ENCODE data around the gene CD93. TPM values are rescaled to one million over a fixed set of nuclear protein-coding genes. Genes with fewer than 3 reads are reported as not detected.

CD93 gene
- total RNA-seq, 1 donor from 2014 or later = not detected

DNA sequence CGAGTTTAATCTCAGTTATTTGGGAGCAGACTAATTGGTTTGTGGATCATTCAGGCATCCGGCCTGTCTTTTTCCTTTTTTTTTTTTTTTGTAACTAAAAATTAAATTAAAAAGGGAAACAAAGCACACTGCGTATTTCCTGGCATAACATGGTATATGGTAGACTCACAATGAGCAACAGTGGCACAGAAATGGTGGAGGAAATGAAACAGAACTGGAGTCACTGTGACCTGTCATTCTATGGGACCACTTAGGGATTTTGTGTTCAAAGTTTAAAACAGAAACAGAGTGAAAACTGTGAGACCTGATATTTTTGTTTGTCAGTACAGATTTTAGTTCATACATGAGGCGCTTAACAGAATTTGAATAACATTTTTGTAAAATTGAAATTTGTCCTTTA lies 4.8 kb upstream of the CD93 start:
- no peaks in the 10 kb centered on the region for H3K4me1 Mint-ChIP-seq
- no peak overlapping the region for H3K27ac Mint-ChIP-seq
- H3K36me3 Mint-ChIP-seq (ENCODE audit: low read depth) = no peaks in the 10 kb centered on the region
- H3K27me3 Mint-ChIP-seq = peaks cover 3% of the 10 kb centered on the region
- ATAC-seq (ENCODE audit: low read depth) (no peak), DNase-seq (no peak)
- no peak overlapping the region for H3K4me3 Mint-ChIP-seq
- intact Hi-C loops (cut with micrococcal nuclease) = no loop called here
- POLR2A ChIA-PET = no interaction called here
- TF ChIP-seq, protein P1, sequence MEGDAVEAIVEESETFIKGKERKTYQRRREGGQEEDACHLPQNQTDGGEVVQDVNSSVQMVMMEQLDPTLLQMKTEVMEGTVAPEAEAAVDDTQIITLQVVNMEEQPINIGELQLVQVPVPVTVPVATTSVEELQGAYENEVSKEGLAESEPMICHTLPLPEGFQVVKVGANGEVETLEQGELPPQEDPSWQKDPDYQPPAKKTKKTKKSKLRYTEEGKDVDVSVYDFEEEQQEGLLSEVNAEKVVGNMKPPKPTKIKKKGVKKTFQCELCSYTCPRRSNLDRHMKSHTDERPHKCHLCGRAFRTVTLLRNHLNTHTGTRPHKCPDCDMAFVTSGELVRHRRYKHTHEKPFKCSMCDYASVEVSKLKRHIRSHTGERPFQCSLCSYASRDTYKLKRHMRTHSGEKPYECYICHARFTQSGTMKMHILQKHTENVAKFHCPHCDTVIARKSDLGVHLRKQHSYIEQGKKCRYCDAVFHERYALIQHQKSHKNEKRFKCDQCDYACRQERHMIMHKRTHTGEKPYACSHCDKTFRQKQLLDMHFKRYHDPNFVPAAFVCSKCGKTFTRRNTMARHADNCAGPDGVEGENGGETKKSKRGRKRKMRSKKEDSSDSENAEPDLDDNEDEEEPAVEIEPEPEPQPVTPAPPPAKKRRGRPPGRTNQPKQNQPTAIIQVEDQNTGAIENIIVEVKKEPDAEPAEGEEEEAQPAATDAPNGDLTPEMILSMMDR (IDR thresholded peaks at IDR 0.05) = no peak
- no peaks in the 10 kb centered on the region for H3K9me3 Mint-ChIP-seq
- CTCF ChIA-PET = no interaction called here

DNA sequence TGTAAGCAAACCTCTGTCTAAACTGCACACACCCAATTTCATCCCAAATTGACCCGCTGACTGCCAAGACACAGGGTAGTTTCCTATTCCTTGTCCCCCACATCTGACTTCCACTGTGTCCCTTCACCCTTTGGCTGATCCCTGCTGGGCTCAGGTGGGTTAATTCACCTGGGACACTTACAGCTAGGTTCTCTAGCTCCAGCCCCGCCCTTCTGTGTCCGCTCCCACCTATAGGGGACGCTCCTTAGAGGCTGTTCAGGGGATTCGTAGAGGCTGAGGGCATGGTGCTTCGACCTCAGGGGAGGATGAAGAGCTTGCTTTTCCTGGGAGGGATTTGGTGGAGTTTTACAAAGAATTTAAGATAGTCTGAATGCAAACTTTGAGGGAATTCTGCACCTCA lies 4.0 kb upstream of the CD93 start:
- ChIA-PET CTCF (no interaction called here), POLR2A (no interaction called here)
- no peak overlapping the region for H3K27ac Mint-ChIP-seq
- ATAC-seq (ENCODE audit: low read depth) (no peak), DNase-seq (no peak)
- intact Hi-C loops (cut with micrococcal nuclease) = no loop called here
- H3K4me1 Mint-ChIP-seq = no peaks in the 10 kb centered on the region
- H3K9me3 Mint-ChIP-seq = no peaks in the 10 kb centered on the region
- TF ChIP-seq, protein P1 (IDR thresholded peaks at IDR 0.05) = no peak
- H3K4me3 Mint-ChIP-seq = no peak overlapping the region
- H3K27me3 Mint-ChIP-seq = peaks cover 3% of the 10 kb centered on the region
- H3K36me3 Mint-ChIP-seq (ENCODE audit: low read depth) = no peaks in the 10 kb centered on the region

DNA sequence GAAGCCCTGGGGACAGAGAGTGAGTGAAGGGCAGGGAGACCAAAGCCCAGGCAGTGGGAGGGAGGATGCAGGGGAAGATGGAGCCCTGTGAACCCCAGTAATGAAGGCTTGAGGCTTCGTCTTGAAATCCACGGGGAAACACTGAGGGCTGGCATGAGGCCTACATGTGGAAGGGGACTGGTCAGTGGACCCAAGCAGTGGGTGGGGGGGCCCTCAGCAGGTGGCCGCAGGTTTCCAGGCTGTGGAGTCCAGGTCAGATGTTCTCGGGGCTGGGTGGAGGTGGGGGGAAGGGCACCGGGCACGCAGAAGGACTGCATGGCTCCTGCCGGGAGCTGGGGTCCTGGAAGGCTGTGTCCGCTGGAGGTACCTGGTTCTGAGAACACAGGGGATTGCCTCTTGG lies 2.7 kb upstream of the CD93 start:
- Mint-ChIP-seq H3K4me3 (no peak overlapping the region), H3K27me3 (peaks cover 3% of the 10 kb centered on the region), H3K36me3 (ENCODE audit: low read depth) (no peaks in the 10 kb centered on the region), H3K4me1 (no peaks in the 10 kb centered on the region), H3K9me3 (no peaks in the 10 kb centered on the region), H3K27ac (no peak overlapping the region)
- TF ChIP-seq, protein P1 (IDR thresholded peaks at IDR 0.05) = no peak
- ATAC-seq (ENCODE audit: low read depth) (no peak), DNase-seq (no peak)
- ChIA-PET CTCF (no interaction called here), POLR2A (no interaction called here)
- intact Hi-C loops (cut with micrococcal nuclease) = no loop called here

GRCh38 chr20:23087587-23088251 lies 1.6 kb upstream of the CD93 start:
- intact Hi-C loops (cut with micrococcal nuclease) = no loop called here
- no peaks in the 10 kb centered on the region for H3K9me3 Mint-ChIP-seq
- ChIA-PET POLR2A (no interaction called here), CTCF (no interaction called here)
- H3K4me3 Mint-ChIP-seq = no peak overlapping the region
- peaks cover 3% of the 10 kb centered on the region for H3K27me3 Mint-ChIP-seq
- no peaks in the 10 kb centered on the region for H3K36me3 Mint-ChIP-seq (ENCODE audit: low read depth)
- DNase-seq (no peak), ATAC-seq (ENCODE audit: low read depth) (no peak)
- no peaks in the 10 kb centered on the region for H3K4me1 Mint-ChIP-seq
- no peak overlapping the region for H3K27ac Mint-ChIP-seq
- TF ChIP-seq, protein P1 (IDR thresholded peaks at IDR 0.05) = no peak

DNA sequence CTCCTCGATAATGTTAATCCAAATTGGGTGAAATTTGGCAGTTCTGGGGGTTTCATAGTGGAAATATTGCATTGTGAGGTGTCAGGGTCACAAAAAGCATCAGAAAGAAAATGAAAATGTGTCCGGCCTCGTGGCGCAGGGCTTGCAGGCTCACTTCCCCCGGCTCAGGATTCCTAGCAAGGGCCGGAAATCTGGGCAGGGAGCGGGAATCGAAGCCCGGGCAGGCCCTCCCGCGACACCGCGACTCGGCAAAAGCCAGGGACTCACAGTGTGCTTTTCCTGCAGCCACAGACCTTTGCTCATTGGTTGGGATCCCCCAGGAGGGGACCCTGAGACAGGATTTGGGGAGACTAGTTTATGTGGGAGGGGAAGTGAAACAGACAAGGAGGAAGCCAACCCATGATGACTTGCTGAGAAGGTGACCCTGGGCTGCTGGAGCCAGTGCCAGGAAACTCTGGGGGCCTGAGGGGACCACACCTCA lies 847 bp upstream of the CD93 start:
- Mint-ChIP-seq H3K9me3 (no peaks in the 10 kb centered on the region), H3K4me3 (no peak overlapping the region), H3K36me3 (ENCODE audit: low read depth) (no peaks in the 10 kb centered on the region), H3K27ac (no peak overlapping the region), H3K27me3 (peaks cover 3% of the 10 kb centered on the region), H3K4me1 (no peaks in the 10 kb centered on the region)
- CTCF ChIA-PET = no interaction called here
- TF ChIP-seq, protein P1 (IDR thresholded peaks at IDR 0.05) = no peak
- ATAC-seq (ENCODE audit: low read depth) (no peak), DNase-seq (no peak)
- intact Hi-C loops (cut with micrococcal nuclease) = no loop called here
- POLR2A ChIA-PET = no interaction called here
